HepG2 (cell line): Measurements from ENCODE around the gene PREP. TPM values are rescaled to one million over a fixed set of nuclear protein-coding genes. Genes with fewer than 3 reads are reported as not detected.

Experiments used
- ATAC-seq: fragments of 200-7000 bp; cut with Tn5 transposase; 3 replicates; pipeline ENCODE4 v1.9.1; 2020; ENCODE audit warnings: mild to moderate bottlenecking, moderate library complexity
- BruUV-seq: library from RNA; stranded (reverse); fragments of 400-500 nt; replicated peaks from 2 replicates; lab custom pipeline; 2021; lab: Mats Ljungman, UMichigan
- CTCF ChIA-PET: fragments of 300-600 bp; formaldehyde crosslinking; extraction: SDS; loops from one replicate; lab custom pipeline; 2021; ENCODE audit warnings: low total read pairs, inconsistent platforms, low intra/inter-chr PET ratio; lab: Yijun Ruan, JAX
- POLR2A ChIA-PET: fragments of 350-600 bp; sonication (Branson Sonifier 250); formaldehyde crosslinking; loops from one replicate; lab custom pipeline; 2020; ENCODE audit warnings: antibody characterized with exemption, inconsistent platforms; lab: Yijun Ruan, JAX
- DNase-seq: peaks from one replicate; pipeline ENCODE4 v3.0.0-alpha.2; 2015; ENCODE audit warnings: low spot score
- FAIRE-seq: peaks from 3 replicates; lab custom pipeline; 2011; peaks lifted over from hg19 to GRCh38; lab: Jason Lieb, UNC
- H2AFZ ChIP-seq: one replicate; pipeline ENCODE4 v1.6.1; 2011; ENCODE audit warnings: low read length, inconsistent platforms
- H3K27ac ChIP-seq: fragments of 300-600 bp; 3 replicates; pipeline ENCODE4 v1.8.0; 2011; ENCODE audit warnings: mixed run types, mild to moderate bottlenecking, mixed read lengths, low read length, inconsistent platforms; ENCODE audit not compliant: insufficient read depth; ENCODE audit errors: extremely low read length
- H3K27me3 ChIP-seq, 2 experiments: fragments of 200-600 bp in 1 of 2; 2 replicates in 1 of 2; 3 replicates in 1 of 2; pipeline versions ENCODE4 v1.6.0 to v1.8.0; 2011; ENCODE audit warnings: low read length in 2 of 2, mild to moderate bottlenecking in 2 of 2, moderate library complexity in 2 of 2, inconsistent platforms in 1 of 2; ENCODE audit not compliant: insufficient read depth in 2 of 2, control insufficient read depth in 1 of 2
- H3K36me3 ChIP-seq, 2 experiments: fragments of 200-600 bp in 1 of 2; replicated peaks in 1 of 2; 2 replicates in 1 of 2; 3 replicates in 1 of 2; pipeline versions ENCODE4 v1.5.1 to v1.8.0; 2011; ENCODE audit warnings: low read length in 2 of 2, inconsistent platforms in 1 of 2; ENCODE audit not compliant: insufficient read depth in 2 of 2, control insufficient read depth in 1 of 2
- H3K4me1 ChIP-seq: 2 replicates; pipeline ENCODE4 v1.5.1; 2012; ENCODE audit warnings: low read length, inconsistent platforms; ENCODE audit not compliant: insufficient read depth
- H3K4me2 ChIP-seq: 2 replicates; pipeline ENCODE4 v1.6.0; 2011; ENCODE audit warnings: low read depth, low read length, inconsistent platforms
- H3K4me3 ChIP-seq, 3 experiments: fragments of 200-600 bp in 1 of 3; sonication (generic), shearing (Covaris generic) in 1 of 3; replicated peaks in 1 of 3; 2 replicates each; pipeline ENCODE4 v1.5.1; 2011 to 2016; ENCODE audit warnings: low read length in 3 of 3, inconsistent platforms in 2 of 3, low read depth in 2 of 3, mild to moderate bottlenecking in 2 of 3, control low read depth in 1 of 3, mixed read lengths in 1 of 3; ENCODE audit not compliant: insufficient read depth in 1 of 3
- H3K79me2 ChIP-seq: one replicate; pipeline ENCODE4 v1.6.1; 2011; ENCODE audit warnings: low read length, inconsistent platforms; ENCODE audit not compliant: insufficient read depth
- H3K9ac ChIP-seq: 2 replicates; pipeline ENCODE4 v1.6.0; 2011; ENCODE audit warnings: mild to moderate bottlenecking, low read depth, low read length, inconsistent platforms; ENCODE audit not compliant: insufficient read depth
- H3K9me3 ChIP-seq: 2 replicates; pipeline ENCODE4 v1.5.1; 2012; ENCODE audit warnings: mild to moderate bottlenecking, low read length
- H4K20me1 ChIP-seq: 2 replicates; pipeline ENCODE4 v1.6.0; 2011; ENCODE audit warnings: inconsistent platforms, mild to moderate bottlenecking, low read length, moderate library complexity; ENCODE audit not compliant: insufficient read depth
- E2F2 ChIP-seq: sonication (generic); formaldehyde crosslinking; IDR thresholded peaks from 2 replicates; pipeline ENCODE4 v1.4.0; 2020; ENCODE audit warnings: missing genetic modification reagents, borderline replicate concordance
- HMGXB3 ChIP-seq: sonication (generic); formaldehyde crosslinking; IDR thresholded peaks from 2 replicates; pipeline ENCODE4 v1.4.0; 2020; ENCODE audit warnings: missing genetic modification reagents, borderline replicate concordance
- MED1 ChIP-seq: sonication (generic); formaldehyde crosslinking; IDR thresholded peaks from 2 replicates; pipeline ENCODE4 v1.4.0; 2020; ENCODE audit warnings: missing genetic modification reagents
- SNAPC2 ChIP-seq: sonication (generic); formaldehyde crosslinking; IDR thresholded peaks from 2 replicates; pipeline ENCODE4 v1.8.1; 2022; ENCODE audit warnings: mild to moderate bottlenecking, missing genetic modification reagents
- STAT5B ChIP-seq: sonication (generic); formaldehyde crosslinking; IDR thresholded peaks from 2 replicates; pipeline ENCODE4 v1.4.0; 2020; ENCODE audit warnings: missing genetic modification reagents
- ZBTB44 ChIP-seq: sonication (generic); formaldehyde crosslinking; IDR thresholded peaks from 2 replicates; pipeline ENCODE4 v1.4.0; 2020; ENCODE audit warnings: missing genetic modification reagents
- ZNF558 ChIP-seq: sonication (generic); formaldehyde crosslinking; IDR thresholded peaks from 2 replicates; pipeline ENCODE4 v1.9.0; 2022; ENCODE audit warnings: mild to moderate bottlenecking, missing genetic modification reagents, borderline replicate concordance
- ZNF615 ChIP-seq: sonication (generic); formaldehyde crosslinking; IDR thresholded peaks from 2 replicates; pipeline ENCODE4 v1.5.0; 2020; ENCODE audit warnings: mild to moderate bottlenecking, missing genetic modification reagents, borderline replicate concordance
- ZNF687 ChIP-seq: sonication (generic); formaldehyde crosslinking; IDR thresholded peaks from 2 replicates; pipeline ENCODE4 v1.5.1; 2020; ENCODE audit warnings: mild to moderate bottlenecking, missing genetic modification reagents, moderate library complexity
- ZNF891 ChIP-seq: sonication (generic); formaldehyde crosslinking; IDR thresholded peaks from 2 replicates; pipeline ENCODE4 v1.5.0; 2020; ENCODE audit warnings: mild to moderate bottlenecking, missing genetic modification reagents
- in situ Hi-C: cut with HindIII; loops from 2 replicates; pipeline ENCODE4 v1.10.0; 2017; ENCODE audit warnings: low pct_unique_long_range_greater_than_20kb; ENCODE audit not compliant: extremely low pct_ligation_motif_present
- intact Hi-C: fragments of 100-400 bp; cut with micrococcal nuclease; formaldehyde crosslinking; loops from one replicate; pipeline ENCODE4 v1.10.0; 2022; ENCODE audit not compliant: unreplicated experiment
- polyA plus RNA-seq, 8 experiments: library from polyadenylated mRNA; depleted of rRNA in 3 of 8; stranded (reverse) in 7 of 8; unstranded in 1 of 8; fragments of >200 nt; fragmentation: Illumina TruSeq in 4 of 8; extraction: Trizol in 4 of 8; gene quantifications; 2 replicates each; pipeline versions ENCODE4 v1.2.1 to v1.2.3, GENCODE V29; 2011 to 2016; ENCODE audit warnings: low read depth in 4 of 8, missing spikeins in 1 of 8, mixed read lengths in 1 of 8; ENCODE audit not compliant: insufficient read depth in 1 of 8
- total RNA-seq, 5 experiments: library from RNA; depleted of rRNA; stranded (reverse); fragments of >200 nt; fragmentation: Illumina TruSeq; extraction: Trizol; gene quantifications; 2 replicates each; pipeline ENCODE4 v1.2.3, GENCODE V29; 2016; ENCODE audit warnings: low read depth in 1 of 5
- TF ChIP-seq, protein P1 (sequence below): sonication (generic); formaldehyde crosslinking; conservative IDR thresholded peaks from 2 replicates; pipeline ENCODE4 v1.8.0; 2022; ENCODE audit warnings: mild to moderate bottlenecking, moderate library complexity, missing genetic modification reagents

Gene PREP
- total and polyA plus RNA-seq, 2 of the 13 experiments (the other 11 are each of a cell fraction or from before 2014, with no cell fraction given), result 12.6 to 15.9 TPM

DNA sequence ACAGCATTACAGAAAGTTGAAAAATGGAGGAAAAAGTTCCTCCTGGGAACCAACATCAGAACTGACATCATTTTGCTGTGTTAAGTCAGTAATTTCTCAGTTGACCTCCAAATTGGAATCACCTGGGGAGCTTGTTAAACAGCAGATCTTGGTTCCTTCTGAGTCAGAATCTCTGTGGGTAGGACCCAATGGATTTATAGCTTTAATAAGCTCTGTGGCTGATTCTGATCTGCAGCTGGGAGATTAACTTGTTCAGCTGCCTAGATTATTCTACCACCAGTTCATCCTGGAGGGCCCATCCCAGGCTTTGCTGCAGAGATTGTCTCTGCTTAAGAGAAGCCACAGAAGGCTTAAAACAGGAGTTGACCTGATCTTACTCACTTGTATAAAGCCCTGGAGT, 132.4 kb downstream of the PREP start:
- no peaks in the 10 kb centered on the region for H3K79me2 ChIP-seq
- in situ Hi-C loops, result no loop called here
- ATAC-seq, result no peak
- POLR2A ChIA-PET, result no interaction called here
- no peak overlapping the region for H3K4me2 ChIP-seq
- H3K27ac ChIP-seq, result no peak overlapping the region
- no peaks in the 10 kb centered on the region for H3K36me3 ChIP-seq
- H4K20me1 ChIP-seq, result no peaks in the 10 kb centered on the region
- peaks cover 10% of the 10 kb centered on the region; the same call in 1 of the 2 replicates for H3K4me1 ChIP-seq
- intact Hi-C loops, result no loop called here
- no peak overlapping the region for H3K9ac ChIP-seq
- no peak for FAIRE-seq
- H2AFZ ChIP-seq, result no peak overlapping the region
- H3K27me3 ChIP-seq, result no peaks in the 10 kb centered on the region; a peak in 1 of 5 replicates
- DNase-seq, result no peak
- H3K4me3 ChIP-seq, result no peak overlapping the region
- no TSS peak for BruUV-seq
- CTCF ChIA-PET, result no interaction called here
- peaks cover 10% of the 10 kb centered on the region for H3K9me3 ChIP-seq
- no peak for TF ChIP-seq ZBTB44 (CRISPR knock-in tag)
- TF ChIP-seq HMGXB3 (CRISPR knock-in tag), result no peak
- no peak for TF ChIP-seq ZNF891 (CRISPR knock-in tag)
- TF ChIP-seq ZNF687 (CRISPR knock-in tag), result no peak
- no peak for TF ChIP-seq MED1
- TF ChIP-seq, protein P1, sequence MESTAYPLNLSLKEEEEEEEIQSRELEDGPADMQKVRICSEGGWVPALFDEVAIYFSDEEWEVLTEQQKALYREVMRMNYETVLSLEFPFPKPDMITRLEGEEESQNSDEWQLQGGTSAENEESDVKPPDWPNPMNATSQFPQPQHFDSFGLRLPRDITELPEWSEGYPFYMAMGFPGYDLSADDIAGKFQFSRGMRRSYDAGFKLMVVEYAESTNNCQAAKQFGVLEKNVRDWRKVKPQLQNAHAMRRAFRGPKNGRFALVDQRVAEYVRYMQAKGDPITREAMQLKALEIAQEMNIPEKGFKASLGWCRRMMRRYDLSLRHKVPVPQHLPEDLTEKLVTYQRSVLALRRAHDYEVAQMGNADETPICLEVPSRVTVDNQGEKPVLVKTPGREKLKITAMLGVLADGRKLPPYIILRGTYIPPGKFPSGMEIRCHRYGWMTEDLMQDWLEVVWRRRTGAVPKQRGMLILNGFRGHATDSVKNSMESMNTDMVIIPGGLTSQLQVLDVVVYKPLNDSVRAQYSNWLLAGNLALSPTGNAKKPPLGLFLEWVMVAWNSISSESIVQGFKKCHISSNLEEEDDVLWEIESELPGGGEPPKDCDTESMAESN (CRISPR knock-in tag), result no peak
- TF ChIP-seq ZNF558 (CRISPR knock-in tag), result no peak
- TF ChIP-seq E2F2 (CRISPR knock-in tag), result no peak
- no peak for TF ChIP-seq SNAPC2 (CRISPR knock-in tag)
- TF ChIP-seq ZNF615 (CRISPR knock-in tag), result no peak
- TF ChIP-seq STAT5B (CRISPR knock-in tag), result no peak
